Activated CD4-positive, alpha-beta T cell treated with anti-CD3 and anti-CD28 coated beads, Interleukin-10, Interleukin-2, amounts not matched to agents 100 ng/mL and 50 ng/mL, durations not matched to agents 16 hours and 8 hours (primary cell): ENCODE measurements around the gene IER2.

ENCODE experiments used
- DNase-seq: peaks from one replicate; pipeline ENCODE4 v3.0.0-alpha.2; 2020

Gene IER2

DNA sequence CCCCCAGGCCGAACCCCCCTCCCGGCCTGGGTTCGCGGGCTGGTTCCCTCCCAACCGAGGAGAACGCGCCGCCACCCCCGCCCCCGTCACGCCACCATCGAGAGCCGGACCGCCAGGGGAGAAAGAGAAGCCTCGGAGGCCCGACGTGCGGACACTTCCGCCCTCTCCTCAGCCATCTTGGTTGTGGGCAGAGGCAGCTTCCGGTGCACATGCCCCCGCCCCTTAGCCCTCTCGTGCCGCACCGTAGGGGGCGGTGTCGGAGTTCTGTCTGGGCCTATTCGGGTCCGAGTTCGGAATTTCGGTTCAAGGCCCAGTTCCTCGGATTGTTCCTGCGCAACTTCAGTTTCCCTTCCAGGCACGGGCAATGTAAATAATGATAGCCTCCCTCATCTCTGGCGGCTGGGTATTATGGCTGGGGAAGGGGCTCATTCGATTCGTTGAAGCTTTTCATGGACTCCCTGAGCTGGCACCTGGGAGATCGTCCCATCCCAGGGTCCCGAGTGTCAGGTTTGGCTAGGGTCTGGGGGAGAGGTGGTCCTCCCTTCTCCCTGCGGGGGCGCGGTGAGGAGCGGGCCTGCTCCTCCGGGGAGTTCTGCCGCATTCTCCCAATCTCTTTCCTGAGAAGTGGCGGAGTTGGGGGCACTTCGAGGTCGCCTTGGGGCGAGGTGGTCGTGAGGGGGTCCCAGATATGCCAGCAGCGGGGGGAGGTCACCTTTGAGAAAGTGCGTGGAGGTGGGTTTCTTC is at the start of gene IER2, which contains the start of gene STX10:
TSS of gene IER2 (plus strand) at position 225 of the 744 bp plus-strand sequence. CDS start 2,776 bp downstream, outside the sequence.
TSS of gene STX10 (minus strand) at position 189 of the 744 bp plus-strand sequence. CDS start 202 bp downstream, outside the sequence.
- DNase-seq = peak; percentile 96

- no peak for DNase-seq
These were observed 49.2 kb upstream of the IER2 start for GRCh38 chr19:13100841-13101589.

DNA sequence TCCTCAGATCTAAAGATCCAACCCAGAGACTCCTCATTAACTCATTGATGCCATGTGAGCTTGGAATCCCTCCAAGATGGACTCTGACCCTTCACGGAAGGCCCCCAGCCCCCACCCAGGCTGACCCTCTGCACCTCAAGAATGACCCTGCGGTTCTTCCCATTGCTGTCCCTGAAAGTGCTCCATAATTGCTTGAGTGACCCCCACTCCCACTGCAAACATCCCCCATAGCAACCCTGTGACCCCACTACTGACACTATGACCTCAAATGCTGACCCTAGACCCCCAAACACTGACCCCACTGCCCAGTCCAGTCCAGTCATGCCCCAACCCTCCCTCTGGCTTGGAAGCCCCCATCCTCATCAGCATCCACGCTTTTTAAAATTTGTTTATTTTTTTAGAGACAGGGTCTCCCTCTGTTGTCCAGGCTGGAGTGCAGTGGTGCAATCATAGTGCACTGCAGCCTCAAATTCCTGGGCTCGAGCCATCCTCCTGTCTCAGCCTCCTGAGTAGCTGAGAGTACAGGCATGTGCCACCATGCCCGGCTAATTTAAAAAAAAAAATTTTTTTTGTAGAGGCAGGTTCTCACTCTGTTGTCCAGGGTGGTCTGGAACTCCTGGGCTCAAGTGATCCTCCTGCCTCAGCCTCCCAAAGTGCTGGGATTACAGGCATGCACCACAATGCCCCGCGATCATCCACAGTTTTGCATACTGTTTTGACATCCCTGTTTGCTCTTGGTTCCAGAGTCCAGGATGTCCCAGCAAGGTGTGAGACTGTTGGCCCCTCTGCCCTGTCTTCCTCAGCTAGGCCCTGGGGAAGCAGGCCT is 48.4 kb upstream of the IER2 start:
- DNase-seq = no peak

DNA sequence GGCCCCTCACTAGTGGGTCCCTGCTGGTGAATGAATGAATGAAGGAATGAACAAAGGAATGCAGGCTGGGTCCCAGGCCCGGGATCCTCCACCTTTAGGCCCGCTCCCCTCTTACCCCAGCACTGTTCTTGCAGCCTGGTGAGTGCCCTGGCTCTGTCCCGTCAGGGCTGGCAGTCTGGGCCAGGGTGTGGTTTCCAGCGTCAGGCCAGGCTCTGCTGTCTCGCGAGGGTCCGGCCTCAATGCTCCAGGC is 47.9 kb upstream of the IER2 start:
- no peak for DNase-seq

DNA sequence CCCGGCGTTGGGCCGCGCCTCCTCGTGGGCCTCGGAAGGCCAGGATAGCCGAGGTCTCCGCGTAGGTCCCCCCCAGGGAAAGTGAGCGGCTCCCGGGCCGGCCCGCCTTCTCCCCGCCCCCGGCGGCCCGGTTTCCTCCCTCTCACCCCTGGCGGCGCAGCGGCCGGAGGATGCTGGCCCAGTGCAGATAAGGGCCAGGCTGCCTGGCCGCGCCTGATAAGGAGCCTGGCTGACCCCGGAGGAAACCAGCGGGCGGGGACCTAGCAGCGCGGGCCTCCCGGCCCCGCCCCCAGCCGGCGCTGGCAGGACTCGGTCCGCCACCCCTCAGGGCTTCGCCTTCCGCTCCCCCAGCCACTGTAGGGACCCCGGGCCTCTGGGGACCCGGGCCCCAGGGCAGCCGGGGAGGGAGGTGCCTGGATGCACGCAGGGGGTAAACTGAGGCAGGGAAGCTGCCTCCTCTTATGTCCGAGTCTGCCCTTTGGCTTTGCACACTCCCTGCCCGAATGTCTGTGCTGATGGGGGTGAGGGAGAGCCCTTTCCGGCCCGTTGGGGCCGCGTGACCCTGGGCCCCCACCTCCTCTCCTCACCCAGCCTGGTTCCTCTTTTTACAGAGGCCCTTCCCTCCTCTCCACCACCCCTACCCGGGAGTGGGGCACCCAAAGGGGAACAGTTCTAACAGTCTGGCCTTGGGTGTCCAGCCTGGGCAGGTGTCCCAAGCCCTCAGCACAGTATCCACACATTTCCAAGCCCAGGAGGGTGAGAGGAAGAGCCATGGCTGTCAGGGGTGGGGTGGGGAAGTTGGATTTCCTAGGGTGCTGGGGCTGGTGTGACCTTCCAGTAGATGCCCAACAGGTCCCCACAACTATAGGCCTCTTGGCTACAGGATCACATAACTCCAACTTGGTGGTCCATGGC is 47.3 kb upstream of the IER2 start, which contains the start of gene LYL1:
TSS of gene LYL1 (minus strand) at position 193 of the 915 bp plus-strand sequence. CDS start 1,687 bp downstream, outside the sequence.
- no peak for DNase-seq

DNA sequence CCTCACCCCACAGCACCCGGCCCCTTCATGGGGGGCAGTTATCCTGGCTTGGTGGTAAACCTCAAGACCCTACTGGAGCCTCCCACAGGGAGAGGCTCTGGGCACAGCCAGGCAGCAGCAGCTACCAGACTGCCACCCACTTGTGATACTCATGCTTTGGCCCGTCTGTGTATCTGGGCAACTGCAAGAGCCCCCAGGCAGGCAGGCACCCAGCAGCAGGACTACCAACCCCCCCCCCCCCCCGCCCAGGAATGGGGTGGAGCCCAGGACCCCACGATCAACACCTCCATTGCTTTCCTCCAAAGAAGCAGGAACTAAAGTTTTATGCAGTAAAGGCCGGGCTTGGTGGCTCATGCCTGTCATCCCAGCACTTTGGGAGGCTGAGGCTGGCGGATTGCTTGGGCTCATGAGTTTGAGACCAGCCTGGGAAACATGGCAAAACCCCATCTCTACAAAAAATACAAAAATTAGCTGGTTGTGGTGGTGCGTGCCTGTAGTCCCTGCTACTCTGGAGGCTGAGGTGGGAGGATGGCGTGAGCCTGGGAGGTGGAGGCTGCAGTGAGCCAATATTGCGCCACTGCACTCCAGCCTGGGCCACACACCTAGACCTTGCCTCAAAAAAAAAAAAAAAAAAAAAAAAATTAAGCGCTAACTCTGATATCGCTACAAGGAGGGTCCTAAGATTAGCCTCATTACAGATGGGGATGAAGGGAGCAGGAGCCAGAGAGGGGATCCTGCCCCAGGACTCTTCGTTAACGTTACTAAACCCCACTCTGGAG is 46.4 kb upstream of the IER2 start:
- DNase-seq = no peak

DNA sequence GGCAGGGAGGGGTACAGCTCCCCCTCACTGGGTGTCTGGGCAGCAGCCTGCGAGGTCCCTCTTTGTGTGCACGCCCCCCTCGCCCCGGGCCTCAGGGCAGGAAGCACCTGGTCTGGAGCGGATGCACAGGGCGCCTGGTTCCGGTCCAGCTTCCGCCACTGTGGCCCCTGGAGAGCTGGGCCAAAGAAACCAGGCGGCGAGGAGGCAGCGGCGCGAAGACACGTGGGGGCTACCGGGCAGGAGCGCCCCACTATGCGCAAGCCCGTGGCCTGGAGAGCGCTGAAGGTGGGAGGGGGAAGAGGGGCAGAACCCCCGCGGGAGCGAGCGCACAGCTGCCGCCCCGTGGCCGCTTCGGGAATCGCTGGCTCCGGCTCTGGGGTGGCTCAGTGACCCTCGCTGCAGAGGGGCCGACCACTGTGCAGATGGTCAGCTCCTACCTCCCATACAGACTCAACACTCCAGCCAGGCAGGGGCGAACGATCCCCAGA is 45.8 kb upstream of the IER2 start:
- DNase-seq = peak; percentile 68

GRCh38 chr19:13104848-13105711 is 45.1 kb upstream of the IER2 start:
- peak; percentile 44 for DNase-seq

DNA sequence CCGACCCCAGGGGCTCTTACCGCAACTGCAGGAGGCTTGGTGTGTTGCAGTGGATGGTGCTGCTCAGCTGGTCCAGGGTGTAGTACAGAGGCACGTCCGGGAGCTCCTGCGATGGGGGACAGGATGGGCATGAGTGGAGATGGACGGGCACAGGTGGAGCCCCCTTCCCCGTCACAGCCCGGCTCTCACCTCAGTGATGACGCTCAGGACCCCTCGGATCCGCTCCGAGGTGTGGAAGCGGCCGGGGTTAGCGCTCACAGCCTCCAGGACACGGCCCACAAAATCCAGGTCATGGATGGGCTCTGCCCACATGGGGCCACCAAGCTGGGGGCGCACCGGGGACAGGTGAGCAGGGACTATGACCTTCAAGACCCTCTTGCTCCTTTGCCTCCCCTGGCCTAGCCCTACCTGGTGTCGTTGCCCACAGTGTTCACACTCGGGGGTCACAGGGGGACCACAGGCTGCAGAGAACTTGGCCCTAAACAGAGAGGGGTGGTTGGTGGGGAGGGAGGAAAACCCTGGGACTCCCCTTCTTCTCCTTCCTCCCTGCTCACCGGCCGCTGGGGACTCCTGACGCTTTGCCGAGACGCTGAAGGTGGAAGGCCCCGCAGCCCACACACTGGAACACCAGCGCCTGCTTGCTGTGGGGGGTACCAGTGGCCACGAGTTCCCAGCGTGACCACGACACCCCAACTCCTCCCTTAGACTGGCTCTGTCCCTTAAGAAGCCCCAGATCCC is 40.7 kb upstream of the IER2 start:
- no peak for DNase-seq

DNA sequence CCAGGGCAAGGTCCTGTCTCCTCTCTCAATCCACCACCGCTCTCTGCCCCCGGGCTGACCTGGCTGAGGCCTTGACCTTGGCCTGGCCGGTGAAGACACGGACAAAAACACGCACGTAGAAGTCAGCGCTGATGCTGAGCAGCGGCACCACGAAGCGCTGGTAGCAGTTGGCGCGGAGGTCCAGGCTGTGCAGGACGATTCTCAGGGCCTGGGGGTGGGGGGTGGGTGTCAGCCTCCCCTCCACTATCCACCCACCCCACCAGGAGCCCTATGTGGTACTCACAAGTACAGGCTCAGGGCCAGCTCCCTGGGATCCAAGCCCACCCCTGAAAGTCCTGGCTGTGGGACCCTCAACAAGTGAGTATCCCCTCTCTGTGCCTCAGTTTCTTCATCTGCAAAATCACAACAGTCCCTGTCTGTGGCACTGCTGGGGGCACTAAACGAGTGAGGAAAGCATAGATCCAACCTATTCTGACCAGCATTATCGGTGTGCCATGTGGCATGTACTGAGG is 40.1 kb upstream of the IER2 start:
- no peak for DNase-seq

- no peak for DNase-seq
These were observed 37.7 kb upstream of the IER2 start for GRCh38 chr19:13112555-13112954.

DNA sequence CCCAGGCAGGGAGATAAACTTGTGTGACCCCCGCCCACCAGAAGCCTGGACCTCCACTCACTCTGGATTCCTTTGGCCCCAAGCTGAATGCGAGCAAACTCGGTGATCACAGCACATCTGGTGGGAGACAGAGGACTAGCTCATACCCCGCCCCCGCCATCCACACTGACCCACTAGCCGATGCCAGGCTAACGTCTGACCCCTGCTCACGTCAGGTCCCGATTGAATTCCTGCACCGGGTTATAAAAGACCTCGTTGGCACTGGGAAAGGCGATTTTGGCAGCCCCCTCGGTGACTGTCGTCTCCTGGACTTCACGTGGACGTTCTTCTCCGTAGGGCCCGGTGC is 34.3 kb upstream of the IER2 start:
- DNase-seq = no peak

GRCh38 chr19:13116282-13117175 is 33.7 kb upstream of the IER2 start, which contains the start of gene TRMT1:
TRMT1 (minus strand) TSS chr19:13116740; CDS start chr19:13116399, 341 bp downstream.
- DNase-seq = peak; percentile 95

DNA sequence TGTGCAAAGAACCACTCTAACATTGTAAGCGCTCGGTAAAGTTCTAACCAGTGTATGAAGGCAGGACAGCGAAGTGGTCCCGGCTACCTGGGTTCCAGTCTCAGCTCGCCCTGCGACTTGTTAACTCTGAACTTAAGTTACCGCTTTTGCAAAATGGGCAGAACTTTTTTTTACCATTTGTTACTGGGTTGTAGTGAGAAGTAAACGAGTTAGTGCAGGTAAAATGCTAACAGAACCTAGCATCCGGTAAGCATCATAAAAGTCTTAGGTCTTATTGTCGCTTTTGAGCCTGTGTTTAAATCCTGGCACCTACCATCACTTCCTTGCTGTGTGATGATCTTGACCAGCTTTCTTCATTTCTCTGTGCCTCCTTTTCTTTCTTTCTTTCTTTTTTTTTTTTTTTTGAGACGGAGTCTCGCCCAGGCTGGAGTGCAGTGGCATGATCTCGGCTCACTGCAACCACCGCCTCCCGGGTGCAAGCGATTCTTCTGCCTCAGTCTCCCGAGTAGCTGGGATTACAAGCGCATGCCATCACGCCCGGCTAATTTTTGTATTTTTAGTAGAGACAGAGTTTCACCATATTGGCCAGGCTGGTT is 32.9 kb upstream of the IER2 start:
- no peak for DNase-seq

- peak; percentile 95 for DNase-seq
These were observed 32.3 kb upstream of the IER2 start, which contains the start of gene NACC1 for GRCh38 chr19:13117772-13118423. NACC1 (plus strand) TSS chr19:13118264; CDS start chr19:13135208, 16,944 bp downstream.

GRCh38 chr19:13118424-13119193 is 31.6 kb upstream of the IER2 start:
- DNase-seq = peak; percentile 67
